ENCODE measurements around the gene IFNGR1.

- no peak for TF ChIP-seq CTCF (conservative IDR thresholded peaks at IDR 0.05; ENCODE audit: low read depth, low read length)
- no peak for TF ChIP-seq EZH2 (IDR thresholded peaks at IDR 0.05; ENCODE audit: borderline replicate concordance, low read depth, low read length, poor library complexity, severe bottlenecking)
Observed at GRCh38 chr6:137218917-137219663, at the start of gene IFNGR1.
